Neural cell (in vitro differentiated cells): ENCODE results near the gene UGT1A8. TPM values are rescaled to one million over a fixed set of nuclear protein-coding genes. Genes with fewer than 3 reads are reported as not detected.

Experiments
- H2AFZ ChIP-seq: fragments of 200-600, 300-800 bp; sonication (generic), shearing (Covaris generic); 2 replicates; pipeline ENCODE4 v1.6.0; 2014; ENCODE audit warnings: low read depth, mild to moderate bottlenecking, antibody characterized with exemption, low read length, moderate library complexity
- H3F3A ChIP-seq: fragments of 200-600 bp; shearing (Covaris generic); 2 replicates; pipeline ENCODE4 v1.6.1; 2016; ENCODE audit warnings: mild to moderate bottlenecking, moderate library complexity, mixed read lengths, antibody characterized with exemption, low read length; ENCODE audit not compliant: insufficient read depth, poor library complexity, severe bottlenecking
- H3K27ac ChIP-seq: fragments of 200-600, 300-800 bp; sonication (generic), shearing (Covaris generic); 2 replicates; pipeline ENCODE4 v1.5.1; 2014; ENCODE audit warnings: mild to moderate bottlenecking, low read length, moderate library complexity
- H3K27me3 ChIP-seq: fragments of 300-800, 200-600 bp; sonication (generic), shearing (Covaris generic); 2 replicates; pipeline ENCODE4 v1.6.0; 2014; ENCODE audit warnings: mild to moderate bottlenecking, low read depth, low read length, moderate library complexity; ENCODE audit not compliant: insufficient read depth
- H3K36me3 ChIP-seq: fragments of 300-800, 200-600 bp; sonication (generic), shearing (Covaris generic); 2 replicates; pipeline ENCODE4 v1.5.1; 2014; ENCODE audit warnings: mild to moderate bottlenecking, antibody characterized with exemption, low read length, moderate library complexity; ENCODE audit not compliant: insufficient read depth
- H3K4me2 ChIP-seq: fragments of 300-800, 200-600 bp; sonication (generic), shearing (Covaris generic); 2 replicates; pipeline ENCODE4 v1.6.0; 2014; ENCODE audit warnings: mild to moderate bottlenecking, low read length
- H3K4me3 ChIP-seq: fragments of 300-800, 200-600 bp; sonication (generic), shearing (Covaris generic); 2 replicates; pipeline ENCODE4 v1.5.1; 2014; ENCODE audit warnings: mild to moderate bottlenecking, low read length, moderate library complexity
- H3K79me2 ChIP-seq: fragments of 200-600 bp; shearing (Covaris generic); replicated peaks from 2 replicates; pipeline ENCODE4 v1.6.0; 2014; ENCODE audit warnings: mild to moderate bottlenecking, low read length, moderate library complexity; ENCODE audit not compliant: insufficient read depth
- H3K9ac ChIP-seq: fragments of 300-800, 200-600 bp; sonication (generic), shearing (Covaris generic); 2 replicates; pipeline ENCODE4 v1.6.1; 2016; ENCODE audit warnings: mild to moderate bottlenecking, low read length, mixed read lengths
- H3K9me2 ChIP-seq: fragments of 200-600 bp; shearing (Covaris generic); 2 replicates; pipeline ENCODE4 v1.6.1; 2016; ENCODE audit warnings: mild to moderate bottlenecking, low read length, mixed read lengths; ENCODE audit not compliant: insufficient read depth
- H3K9me3 ChIP-seq: fragments of 200-600, 300-800 bp; sonication (generic), shearing (Covaris generic); 2 replicates; pipeline ENCODE4 v1.6.1; 2016; ENCODE audit warnings: mild to moderate bottlenecking, mixed run types, low read length, moderate library complexity, mixed read lengths
- H4K20me1 ChIP-seq: fragments of 200-600 bp; shearing (Covaris generic); 2 replicates; pipeline ENCODE4 v1.6.1; 2016; ENCODE audit warnings: mild to moderate bottlenecking, mixed run types; ENCODE audit not compliant: insufficient read depth
- EP300 ChIP-seq: fragments of 450-650 bp; conservative IDR thresholded peaks from 2 replicates; pipeline ENCODE4 v1.6.1; 2014; ENCODE audit warnings: antibody characterized with exemption, mild to moderate bottlenecking, moderate library complexity; ENCODE audit not compliant: poor library complexity, severe bottlenecking
- EZH2 ChIP-seq: fragments of 200-600, 300-800 bp; shearing (Covaris generic), sonication (generic); IDR thresholded peaks from 2 replicates; pipeline ENCODE4 v1.6.1; 2014; ENCODE audit warnings: antibody characterized with exemption, low read length, borderline replicate concordance, mild to moderate bottlenecking; ENCODE audit not compliant: insufficient read depth, poor library complexity, severe bottlenecking
- MXI1 ChIP-seq: fragments of 450-650 bp; conservative IDR thresholded peaks from 2 replicates; pipeline ENCODE4 v1.6.1; 2014; ENCODE audit warnings: antibody characterized with exemption, mild to moderate bottlenecking; ENCODE audit not compliant: poor library complexity, severe bottlenecking
- POLR2AphosphoS5 ChIP-seq: IDR thresholded peaks from 2 replicates; pipeline ENCODE4 v1.6.1; 2012
- RAD21 ChIP-seq: fragments of 450-650 bp; conservative IDR thresholded peaks from 2 replicates; pipeline ENCODE4 v1.6.1; 2014; ENCODE audit warnings: antibody characterized with exemption, mild to moderate bottlenecking, moderate library complexity
- SMC3 ChIP-seq: fragments of 450-650 bp; conservative IDR thresholded peaks from 2 replicates; pipeline ENCODE4 v1.6.1; 2014; ENCODE audit warnings: antibody characterized with exemption, mild to moderate bottlenecking, moderate library complexity; ENCODE audit not compliant: poor library complexity
- TAF1 ChIP-seq: IDR thresholded peaks from 2 replicates; pipeline ENCODE4 v1.6.1; 2012; ENCODE audit warnings: low read depth
- polyA plus RNA-seq: library from polyadenylated mRNA; depleted of rRNA; stranded (reverse); fragments of >200 nt; gene quantifications from 2 replicates; pipeline ENCODE4 v1.2.3, GENCODE V29; 2014
- TF ChIP-seq, protein P1 (sequence below): IDR thresholded peaks from 2 replicates; pipeline ENCODE4 v1.6.1; 2012; ENCODE audit warnings: borderline replicate concordance
- TF ChIP-seq, protein P2 (sequence below): fragments of 450-650 bp; IDR thresholded peaks from 2 replicates; pipeline ENCODE4 v1.5.1; 2014; ENCODE audit warnings: antibody characterized with exemption, mild to moderate bottlenecking, moderate library complexity; ENCODE audit not compliant: poor library complexity, severe bottlenecking

UGT1A8 gene
- polyA plus RNA-seq, 1 donor from 2014 or later = not detected

DNA sequence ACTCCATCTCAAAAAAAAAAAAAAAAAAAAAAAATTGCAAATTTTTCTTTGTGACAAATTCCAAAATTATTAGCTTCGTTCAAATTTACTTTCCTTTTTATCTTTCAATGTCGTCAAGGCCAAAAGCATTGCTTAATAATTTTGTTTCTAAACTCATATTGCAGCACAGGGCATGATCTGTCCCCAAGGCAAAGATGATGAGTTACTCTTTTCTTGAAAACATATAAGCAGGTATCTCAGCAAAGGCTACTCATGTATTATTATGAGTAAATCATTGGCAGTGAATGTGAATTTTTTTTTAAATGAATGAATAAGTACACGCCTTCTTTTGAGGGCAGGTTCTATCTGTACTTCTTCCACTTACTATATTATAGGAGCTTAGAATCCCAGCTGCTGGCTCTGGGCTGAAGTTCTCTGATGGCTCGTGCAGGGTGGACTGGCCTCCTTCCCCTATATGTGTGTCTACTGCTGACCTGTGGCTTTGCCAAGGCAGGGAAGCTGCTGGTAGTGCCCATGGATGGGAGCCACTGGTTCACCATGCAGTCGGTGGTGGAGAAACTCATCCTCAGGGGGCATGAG lies 64.2 kb downstream of the UGT1A8 start, which contains the start of gene UGT1A7:
TSS of gene UGT1A7 (plus strand) at position 381 of the 579 bp plus-strand sequence. CDS start at position 418, 37 bp downstream.
- Histone ChIP-seq H3K27me3 (no peaks in the 10 kb centered on the region), H2AFZ (no peak within 1 kb of the TSS), H3K79me2 (no peaks in the 10 kb centered on the region), H3K36me3 (no peaks in the 10 kb centered on the region), H4K20me1 (no peaks in the 10 kb centered on the region), H3K27ac (no peak within 1 kb of the TSS), H3K4me3 (no peak within 1 kb of the TSS), H3K9me2 (no peaks in the 10 kb centered on the region), H3K9ac (no peak within 1 kb of the TSS), H3F3A (no peaks in the 10 kb centered on the region), H3K9me3 (no peaks in the 10 kb centered on the region), H3K4me2 (no peak within 1 kb of the TSS)
- TF ChIP-seq SMC3 = no peak
- TF ChIP-seq, protein P1, sequence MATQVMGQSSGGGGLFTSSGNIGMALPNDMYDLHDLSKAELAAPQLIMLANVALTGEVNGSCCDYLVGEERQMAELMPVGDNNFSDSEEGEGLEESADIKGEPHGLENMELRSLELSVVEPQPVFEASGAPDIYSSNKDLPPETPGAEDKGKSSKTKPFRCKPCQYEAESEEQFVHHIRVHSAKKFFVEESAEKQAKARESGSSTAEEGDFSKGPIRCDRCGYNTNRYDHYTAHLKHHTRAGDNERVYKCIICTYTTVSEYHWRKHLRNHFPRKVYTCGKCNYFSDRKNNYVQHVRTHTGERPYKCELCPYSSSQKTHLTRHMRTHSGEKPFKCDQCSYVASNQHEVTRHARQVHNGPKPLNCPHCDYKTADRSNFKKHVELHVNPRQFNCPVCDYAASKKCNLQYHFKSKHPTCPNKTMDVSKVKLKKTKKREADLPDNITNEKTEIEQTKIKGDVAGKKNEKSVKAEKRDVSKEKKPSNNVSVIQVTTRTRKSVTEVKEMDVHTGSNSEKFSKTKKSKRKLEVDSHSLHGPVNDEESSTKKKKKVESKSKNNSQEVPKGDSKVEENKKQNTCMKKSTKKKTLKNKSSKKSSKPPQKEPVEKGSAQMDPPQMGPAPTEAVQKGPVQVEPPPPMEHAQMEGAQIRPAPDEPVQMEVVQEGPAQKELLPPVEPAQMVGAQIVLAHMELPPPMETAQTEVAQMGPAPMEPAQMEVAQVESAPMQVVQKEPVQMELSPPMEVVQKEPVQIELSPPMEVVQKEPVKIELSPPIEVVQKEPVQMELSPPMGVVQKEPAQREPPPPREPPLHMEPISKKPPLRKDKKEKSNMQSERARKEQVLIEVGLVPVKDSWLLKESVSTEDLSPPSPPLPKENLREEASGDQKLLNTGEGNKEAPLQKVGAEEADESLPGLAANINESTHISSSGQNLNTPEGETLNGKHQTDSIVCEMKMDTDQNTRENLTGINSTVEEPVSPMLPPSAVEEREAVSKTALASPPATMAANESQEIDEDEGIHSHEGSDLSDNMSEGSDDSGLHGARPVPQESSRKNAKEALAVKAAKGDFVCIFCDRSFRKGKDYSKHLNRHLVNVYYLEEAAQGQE = no peak
- no peak for TF ChIP-seq EZH2
- TF ChIP-seq, protein P2, sequence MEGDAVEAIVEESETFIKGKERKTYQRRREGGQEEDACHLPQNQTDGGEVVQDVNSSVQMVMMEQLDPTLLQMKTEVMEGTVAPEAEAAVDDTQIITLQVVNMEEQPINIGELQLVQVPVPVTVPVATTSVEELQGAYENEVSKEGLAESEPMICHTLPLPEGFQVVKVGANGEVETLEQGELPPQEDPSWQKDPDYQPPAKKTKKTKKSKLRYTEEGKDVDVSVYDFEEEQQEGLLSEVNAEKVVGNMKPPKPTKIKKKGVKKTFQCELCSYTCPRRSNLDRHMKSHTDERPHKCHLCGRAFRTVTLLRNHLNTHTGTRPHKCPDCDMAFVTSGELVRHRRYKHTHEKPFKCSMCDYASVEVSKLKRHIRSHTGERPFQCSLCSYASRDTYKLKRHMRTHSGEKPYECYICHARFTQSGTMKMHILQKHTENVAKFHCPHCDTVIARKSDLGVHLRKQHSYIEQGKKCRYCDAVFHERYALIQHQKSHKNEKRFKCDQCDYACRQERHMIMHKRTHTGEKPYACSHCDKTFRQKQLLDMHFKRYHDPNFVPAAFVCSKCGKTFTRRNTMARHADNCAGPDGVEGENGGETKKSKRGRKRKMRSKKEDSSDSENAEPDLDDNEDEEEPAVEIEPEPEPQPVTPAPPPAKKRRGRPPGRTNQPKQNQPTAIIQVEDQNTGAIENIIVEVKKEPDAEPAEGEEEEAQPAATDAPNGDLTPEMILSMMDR = no peak
- no peak for TF ChIP-seq RAD21
- TF ChIP-seq TAF1 = no peak
- TF ChIP-seq POLR2AphosphoS5 = no peak
- TF ChIP-seq EP300 = no peak
- no peak for TF ChIP-seq MXI1

DNA sequence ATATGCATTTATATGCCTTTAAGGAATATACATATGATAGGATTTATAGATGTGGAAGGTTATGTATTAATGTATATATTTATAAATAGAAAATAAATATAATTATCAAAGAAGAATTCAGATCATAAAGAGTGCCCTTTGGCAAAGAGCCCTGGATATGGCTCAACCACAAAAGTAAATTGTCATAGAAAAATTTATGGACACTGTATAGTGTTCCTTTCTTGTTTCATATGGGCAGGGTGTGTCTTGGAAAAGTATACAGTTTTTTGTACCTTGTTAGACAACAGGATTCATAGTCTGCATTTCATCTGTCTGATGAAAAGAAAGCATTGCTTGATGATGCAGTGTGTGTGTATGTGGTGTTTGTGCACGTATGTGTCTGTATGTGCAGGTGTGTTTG lies 67.2 kb downstream of the UGT1A8 start:
- Histone ChIP-seq H3K9ac (no peak overlapping the region), H3K27me3 (no peaks in the 10 kb centered on the region), H3K36me3 (no peaks in the 10 kb centered on the region), H3K79me2 (no peaks in the 10 kb centered on the region), H3K4me3 (no peak overlapping the region), H2AFZ (no peak overlapping the region), H3F3A (no peaks in the 10 kb centered on the region), H3K9me3 (no peaks in the 10 kb centered on the region), H3K27ac (no peak overlapping the region), H4K20me1 (no peaks in the 10 kb centered on the region), H3K9me2 (no peaks in the 10 kb centered on the region), H3K4me2 (no peak overlapping the region)
- TF ChIP-seq, protein P1 = no peak
- TF ChIP-seq TAF1 = no peak
- no peak for TF ChIP-seq EP300
- TF ChIP-seq RAD21 = no peak
- no peak for TF ChIP-seq POLR2AphosphoS5
- TF ChIP-seq, protein P2 = no peak
- TF ChIP-seq EZH2 = no peak
- no peak for TF ChIP-seq SMC3
- TF ChIP-seq MXI1 = no peak
